HG03159 (cell line): ENCODE results near the gene BMP7.
"Not testable (repeated sequence)": the region's sequence is repeated elsewhere in the genome, so short reads cannot be mapped to it uniquely, and the experiment has no call there.

Experiments
- ATAC-seq: cut with Tn5 transposase; IDR thresholded peaks from one replicate; pipeline ENCODE4 v1.9.1; 2021; ENCODE audit warnings: mild to moderate bottlenecking, moderate library complexity; ENCODE audit not compliant: unreplicated experiment

The BMP7 gene

DNA sequence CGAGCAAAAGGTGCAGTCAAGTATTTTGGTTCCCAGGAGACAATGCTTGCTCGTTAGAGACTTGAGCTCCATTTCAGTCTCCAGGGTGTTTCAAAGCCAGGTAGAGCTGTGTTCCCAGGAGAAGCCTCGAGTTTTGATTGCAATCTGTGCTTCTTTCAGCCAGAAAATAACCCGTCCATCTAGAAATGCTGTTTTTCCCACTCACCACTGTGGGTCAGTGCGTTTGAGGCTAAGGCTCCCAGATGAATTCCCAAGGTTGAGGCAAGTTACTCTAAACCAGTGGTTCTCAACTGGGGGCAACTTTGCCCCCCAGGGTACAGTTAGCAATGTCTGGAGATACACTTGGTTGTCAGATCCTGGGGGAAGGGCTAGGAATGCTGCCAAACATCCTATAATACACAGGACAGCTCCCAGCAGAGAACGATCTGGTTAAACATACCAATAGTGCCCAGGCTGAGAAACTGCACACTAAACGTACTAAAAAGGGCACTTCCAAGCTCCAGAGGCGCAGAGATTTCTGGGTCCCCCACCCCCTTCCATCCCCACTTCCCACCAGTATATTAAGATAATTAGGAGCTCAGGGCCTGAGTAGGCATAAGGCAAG is 13.8 kb downstream of the BMP7 start:
- ATAC-seq = no peak

GRCh38 chr20:57251949-57252348 is 14.5 kb downstream of the BMP7 start:
- no peak for ATAC-seq

GRCh38 chr20:57251344-57251743 is 15.1 kb downstream of the BMP7 start:
- no peak for ATAC-seq

DNA sequence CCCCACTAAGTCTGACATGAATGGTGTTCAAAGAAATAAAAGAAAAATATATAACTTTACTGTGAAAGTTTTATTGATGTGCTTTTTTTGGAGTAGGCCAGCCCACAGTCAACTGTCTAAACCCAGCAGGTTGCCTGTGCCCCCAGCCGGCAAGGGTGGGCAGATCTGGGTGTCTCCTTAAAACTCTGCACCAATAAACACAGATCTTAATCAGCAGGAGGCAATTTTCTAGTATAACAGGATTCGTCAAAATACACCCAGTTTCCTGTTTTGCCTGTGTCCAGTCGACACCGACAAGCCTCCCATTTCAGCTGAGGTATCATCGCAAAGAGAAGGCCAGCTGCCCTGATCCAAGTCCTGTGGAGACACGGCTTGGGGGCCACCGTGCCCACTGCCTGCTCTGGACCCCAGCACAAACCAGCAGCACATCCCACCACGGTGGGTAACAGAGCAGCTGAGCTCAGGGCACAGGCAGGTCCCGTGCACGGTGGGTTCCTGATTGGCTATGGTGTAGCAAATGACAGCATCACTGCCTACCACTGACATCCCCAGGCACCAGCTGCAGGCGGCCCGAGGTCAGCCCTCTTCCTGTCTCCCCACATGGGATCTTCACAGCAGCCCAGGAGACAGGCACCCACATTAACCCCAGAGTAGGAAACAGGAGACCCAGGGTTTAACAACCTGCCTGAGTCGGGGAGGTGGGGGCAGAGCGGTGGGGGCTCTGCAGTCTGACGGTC is 15.7 kb downstream of the BMP7 start:
- ATAC-seq = no peak

DNA sequence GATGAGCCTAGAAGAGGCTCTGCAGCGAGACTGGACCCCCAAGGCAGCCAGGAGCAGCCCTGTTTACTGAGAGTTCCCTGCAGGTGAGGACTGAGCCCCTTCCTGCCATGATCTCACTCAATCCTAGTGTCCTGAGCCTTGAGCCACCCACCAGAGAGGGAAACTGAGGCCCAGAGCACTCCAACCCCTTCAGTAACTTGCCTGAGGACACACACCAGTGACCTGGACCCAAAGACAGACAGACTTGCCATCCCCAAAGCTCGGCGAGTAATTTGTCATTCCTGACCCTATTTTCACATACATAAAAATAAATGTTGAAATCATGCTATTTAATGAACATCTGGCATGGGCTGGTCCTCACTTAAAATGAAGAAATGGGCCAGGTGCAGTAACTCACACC is 16.7 kb downstream of the BMP7 start:
- ATAC-seq = no peak

GRCh38 chr20:57249073-57249472 is 17.4 kb downstream of the BMP7 start:
- ATAC-seq = no peak

GRCh38 chr20:57248132-57248797 is 18.2 kb downstream of the BMP7 start:
- no peak for ATAC-seq

DNA sequence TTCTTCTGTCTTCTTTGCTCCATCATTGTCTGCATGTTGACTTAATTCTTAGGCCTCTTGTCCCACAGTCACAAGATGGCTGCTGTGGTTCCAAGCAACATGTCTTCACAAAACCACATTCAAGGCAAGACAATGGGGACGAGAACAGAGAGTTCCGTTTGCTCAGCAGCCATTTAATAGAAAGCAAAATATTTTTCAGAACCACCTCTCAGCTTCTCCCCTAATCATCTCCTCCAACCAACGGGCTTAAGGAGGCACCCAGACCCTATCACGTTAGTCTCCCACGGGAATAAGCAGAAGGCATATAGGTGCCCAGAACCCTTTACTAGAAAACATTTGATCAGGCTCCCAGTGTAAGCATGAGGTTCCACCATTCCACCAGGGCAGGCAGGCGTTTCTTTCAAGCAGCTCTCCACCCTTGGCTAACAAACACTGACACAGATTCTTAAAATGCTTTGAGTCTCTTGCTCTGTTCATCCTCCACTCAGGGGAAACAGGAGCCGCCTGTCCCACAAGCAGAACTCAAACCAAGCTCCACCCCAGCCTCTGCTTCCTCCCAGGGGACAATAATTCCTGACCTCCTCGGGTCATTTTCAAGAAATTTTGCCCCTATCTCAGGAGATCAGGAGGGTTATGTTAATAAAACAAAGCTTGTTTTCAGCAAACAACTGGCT is 19.0 kb downstream of the BMP7 start:
- no peak for ATAC-seq

- no peak for ATAC-seq
Measured at GRCh38 chr20:57245997-57246396, 20.4 kb downstream of the BMP7 start.

- no peak for ATAC-seq
Measured at GRCh38 chr20:57244627-57245214, 21.7 kb downstream of the BMP7 start.

- ATAC-seq = no peak
Measured at GRCh38 chr20:57244221-57244585, 22.2 kb downstream of the BMP7 start.

GRCh38 chr20:57243480-57244220 is 22.8 kb downstream of the BMP7 start:
- ATAC-seq = no peak

- no peak for ATAC-seq
Measured at GRCh38 chr20:57242414-57242813, 24.0 kb downstream of the BMP7 start.

DNA sequence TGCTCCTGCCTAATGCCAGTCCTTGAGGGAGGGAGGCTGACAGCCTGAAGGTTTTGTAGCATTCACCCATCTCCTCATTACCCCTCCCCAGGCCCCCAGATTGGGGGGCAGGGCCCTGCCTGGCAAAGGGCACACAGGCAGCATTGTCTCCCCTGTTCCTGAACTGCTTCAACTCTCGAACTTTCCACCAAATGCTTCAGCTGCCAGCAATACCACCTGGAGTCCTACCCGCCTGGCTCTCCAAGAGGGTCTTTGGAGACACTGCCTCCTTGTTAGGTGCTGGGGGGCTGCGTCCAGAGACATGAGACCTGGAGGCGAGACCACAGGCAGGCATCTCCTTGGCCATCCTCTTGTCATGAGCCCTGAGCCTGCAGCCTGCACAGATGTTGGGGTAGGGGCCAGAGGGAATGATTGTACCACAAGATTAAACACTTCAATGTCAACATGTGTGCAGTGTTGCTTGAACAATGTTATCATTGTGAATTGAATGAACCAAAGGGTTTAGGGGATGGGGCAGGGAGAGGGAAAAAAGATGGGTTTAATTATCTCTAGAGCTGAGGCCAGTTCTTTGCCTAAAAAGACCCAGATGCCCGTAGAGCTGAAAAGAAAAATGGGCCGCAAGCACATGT is 25.0 kb downstream of the BMP7 start:
- no peak for ATAC-seq

GRCh38 chr20:57240581-57241362 is 25.7 kb downstream of the BMP7 start:
- ATAC-seq = no peak

DNA sequence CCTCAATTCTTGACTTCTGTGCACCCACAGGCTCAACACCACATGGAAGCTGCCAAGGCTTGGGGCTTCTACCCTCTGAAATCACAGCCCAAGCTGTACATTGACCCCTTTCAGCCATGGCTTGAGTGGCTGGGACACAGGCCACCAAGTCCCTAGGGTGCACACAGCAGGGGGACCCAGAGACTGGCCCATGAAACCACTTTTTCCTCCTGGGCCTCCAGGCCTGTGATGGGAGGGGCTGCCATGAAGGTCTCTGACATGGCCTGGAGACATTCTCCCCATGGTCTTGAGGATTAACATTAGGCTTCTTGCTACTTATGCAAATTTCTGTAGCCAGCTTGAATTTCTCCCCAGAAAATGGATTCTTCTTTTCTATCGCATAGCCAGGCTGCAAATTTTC is 26.7 kb downstream of the BMP7 start:
- not testable (repeated sequence) for ATAC-seq

DNA sequence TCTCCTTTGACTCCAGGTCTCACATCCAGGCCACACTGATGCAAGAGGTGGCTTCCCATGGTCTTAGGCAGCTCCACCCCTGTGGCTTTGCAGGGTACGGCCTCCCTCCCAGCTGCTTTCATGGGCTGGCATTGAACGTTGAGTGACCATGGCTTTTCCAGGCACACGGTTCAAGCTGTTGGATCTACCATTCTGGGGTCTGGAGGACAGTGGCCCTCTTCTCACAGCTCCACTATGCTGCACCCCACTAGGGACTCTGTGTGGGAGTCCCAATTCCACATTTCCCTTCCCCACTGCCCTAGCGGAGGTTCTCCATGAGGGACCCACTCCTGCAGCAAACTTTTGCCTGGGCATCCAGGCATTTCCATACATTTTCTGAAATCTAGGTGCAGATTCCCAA is 27.1 kb downstream of the BMP7 start:
- ATAC-seq = not testable (repeated sequence)

DNA sequence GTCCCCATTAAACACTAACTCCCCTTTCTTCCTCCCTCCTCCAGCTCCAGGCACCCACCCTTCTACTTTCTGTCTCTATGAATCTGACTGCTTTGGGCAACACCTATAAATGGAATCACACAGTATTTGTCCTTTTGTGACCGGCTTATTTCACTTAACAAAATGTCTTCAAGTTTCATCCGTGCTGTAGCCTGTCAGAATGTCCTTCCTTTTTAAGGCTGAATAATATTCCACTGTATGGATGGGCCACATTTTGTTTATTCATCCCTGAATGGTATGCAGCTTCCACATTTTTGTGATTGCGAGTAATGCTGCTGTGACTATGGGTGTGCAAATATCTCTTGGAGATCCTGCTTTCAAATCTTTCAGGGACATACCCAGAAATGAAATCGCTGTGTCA is 28.4 kb downstream of the BMP7 start:
- no peak for ATAC-seq

- ATAC-seq = no peak
Measured at GRCh38 chr20:57237585-57237953, 28.9 kb downstream of the BMP7 start.
